ENCODE results near the gene FAM187B.

FAM187B gene

DNA sequence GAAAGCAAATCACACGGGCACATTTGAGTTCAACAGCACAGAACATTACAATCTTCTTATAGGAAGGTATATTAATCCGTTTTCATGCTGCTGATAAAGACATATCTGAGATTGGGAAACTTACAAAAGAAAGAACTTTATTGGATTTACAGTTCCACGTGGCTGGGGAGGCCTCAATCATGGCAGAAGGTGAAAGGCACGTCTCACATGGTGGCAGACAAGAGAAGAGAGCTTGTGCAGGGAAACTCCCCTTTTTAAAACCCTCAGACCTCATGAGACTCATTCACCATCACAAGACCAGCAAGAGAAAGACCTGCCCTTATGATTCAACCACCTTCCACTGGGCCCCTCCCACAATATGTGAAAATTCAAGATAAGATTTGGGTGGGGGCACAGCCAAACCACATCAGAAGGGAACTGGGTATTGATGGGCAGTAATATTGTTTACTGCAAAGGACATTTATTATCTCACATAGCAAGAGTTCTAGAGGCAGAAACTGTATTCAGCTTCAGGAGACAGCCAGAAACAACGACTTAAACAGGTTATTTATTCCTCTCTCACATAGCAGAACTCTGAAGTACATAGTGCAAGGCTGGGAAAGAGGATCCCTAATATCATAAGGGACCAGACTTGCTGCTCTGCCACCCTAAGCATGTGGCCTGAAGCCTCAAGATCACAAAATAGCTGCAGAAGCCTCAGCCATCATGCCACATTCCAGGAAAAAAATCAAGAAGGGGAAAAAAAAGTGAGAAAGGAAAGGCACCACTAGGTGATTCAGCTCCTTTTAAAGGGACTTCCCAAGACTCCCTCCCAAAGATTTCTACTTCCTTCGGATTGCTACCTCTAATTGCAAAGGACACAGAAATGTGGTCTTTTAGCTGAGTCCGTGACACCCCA, 50.9 kb downstream of the FAM187B start:
- peaks cover 57% of the 10 kb centered on the region for H3K4me1 Mint-ChIP-seq
- CTCF ChIA-PET: interaction anchor here (0.7 kb wide), 1 partner anchor 23 kb away, joined by 3 read pairs; no protein-coding TSS in a partner anchor
- no peak for DNase-seq

GRCh38 chr19:35176181-35176570, 52.4 kb downstream of the FAM187B start:
- H3K36me3 Mint-ChIP-seq: peaks cover 35% of the 10 kb centered on the region
- H3K9me3 Mint-ChIP-seq: peaks cover 24% of the 10 kb centered on the region
- no peaks in the 10 kb centered on the region for H3K27me3 Mint-ChIP-seq
- no peak overlapping the region for H3K27ac Mint-ChIP-seq
- H3K4me1 Mint-ChIP-seq: peaks cover 69% of the 10 kb centered on the region
- CTCF ChIA-PET: interaction anchor here (1.2 kb wide), 1 partner anchor 35 kb away, joined by 4 read pairs; no protein-coding TSS in a partner anchor
- DNase-seq: no peak
- no peak overlapping the region for H3K4me3 Mint-ChIP-seq

More for the DNA sequence above, 50.9 kb downstream of the FAM187B start:
- H3K36me3 Mint-ChIP-seq: peaks cover 22% of the 10 kb centered on the region
- no peak overlapping the region for H3K27ac Mint-ChIP-seq
- no peak overlapping the region for H3K4me3 Mint-ChIP-seq
- no peaks in the 10 kb centered on the region for H3K27me3 Mint-ChIP-seq
- H3K9me3 Mint-ChIP-seq: peaks cover 22% of the 10 kb centered on the region
